Muscle layer of duodenum (tissue), 2 donors: ENCODE results near the gene LRRC4C.

ENCODE experiments used
- H3K27ac ChIP-seq: one replicate; pipeline ENCODE4 v1.7.0; 2013; ENCODE audit warnings: mild to moderate bottlenecking, low read length
- H3K27me3 ChIP-seq: one replicate; pipeline ENCODE4 v1.7.0; 2013; ENCODE audit warnings: low read depth, mild to moderate bottlenecking, control low read depth, low read length
- H3K36me3 ChIP-seq, 2 donors: one replicate each; pipeline ENCODE4 v1.7.0; 2013; ENCODE audit warnings: low read length in 2 of 2, control low read depth in 1 of 2, mild to moderate bottlenecking in 1 of 2; ENCODE audit not compliant: insufficient read depth in 2 of 2, control insufficient read depth in 1 of 2
- H3K4me1 ChIP-seq, 2 donors: one replicate each; pipeline ENCODE4 v1.7.0; 2013; ENCODE audit warnings: low read length in 2 of 2, mild to moderate bottlenecking in 2 of 2, control low read depth in 1 of 2, moderate library complexity in 1 of 2; ENCODE audit not compliant: insufficient read depth in 2 of 2, control insufficient read depth in 1 of 2
- H3K4me3 ChIP-seq, 2 donors: one replicate each; pipeline ENCODE4 v1.7.0; 2013; ENCODE audit warnings: low read length in 2 of 2, low read depth in 1 of 2, mild to moderate bottlenecking in 1 of 2
- H3K9me3 ChIP-seq, 2 donors: one replicate each; pipeline ENCODE4 v1.7.0; 2013; ENCODE audit warnings: low read length in 2 of 2, control low read depth in 1 of 2, mild to moderate bottlenecking in 1 of 2; ENCODE audit not compliant: control insufficient read depth in 1 of 2
- donor health status: healthy.

Gene LRRC4C

GRCh38 chr11:41389623-41390130, 69.8 kb downstream of the LRRC4C start:
- Histone ChIP-seq H3K9me3 (no peaks in the 10 kb centered on the region), H3K27me3 (no peaks in the 10 kb centered on the region), H3K4me3 (no peak overlapping the region), H3K27ac (no peak overlapping the region), H3K36me3 (no peaks in the 10 kb centered on the region), H3K4me1 (no peaks in the 10 kb centered on the region)

GRCh38 chr11:41384329-41384728, 75.1 kb downstream of the LRRC4C start:
- Histone ChIP-seq H3K4me1 (no peaks in the 10 kb centered on the region), H3K27me3 (no peaks in the 10 kb centered on the region), H3K4me3 (no peak overlapping the region), H3K27ac (no peak overlapping the region), H3K9me3 (no peaks in the 10 kb centered on the region), H3K36me3 (no peaks in the 10 kb centered on the region)

DNA sequence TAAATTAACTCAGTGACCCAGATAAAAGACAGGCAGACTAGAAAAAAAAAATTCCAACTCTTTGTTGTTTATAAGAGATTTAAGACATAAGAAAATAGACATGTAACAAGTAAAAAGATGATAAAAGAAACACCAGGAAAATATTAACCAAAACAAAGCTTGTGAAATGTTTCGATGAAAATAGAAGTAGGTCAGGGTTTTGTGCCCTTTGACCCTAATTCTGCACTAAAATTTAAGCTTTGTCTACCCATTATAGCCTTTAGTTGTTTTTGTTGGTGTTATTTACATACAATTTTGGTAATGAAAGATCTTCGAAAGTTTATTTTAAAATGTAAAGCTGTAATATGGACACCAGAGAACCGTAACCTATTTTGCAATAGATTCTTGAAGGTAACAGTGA, 75.7 kb downstream of the LRRC4C start:
- H3K36me3 ChIP-seq, result no peaks in the 10 kb centered on the region

GRCh38 chr11:41382927-41383326, 76.5 kb downstream of the LRRC4C start:
- Histone ChIP-seq H3K27me3 (no peaks in the 10 kb centered on the region), H3K4me1 (no peaks in the 10 kb centered on the region), H3K27ac (no peak overlapping the region), H3K9me3 (no peaks in the 10 kb centered on the region), H3K4me3 (no peak overlapping the region), H3K36me3 (no peaks in the 10 kb centered on the region)

More for the DNA sequence above, 75.7 kb downstream of the LRRC4C start:
- no peak overlapping the region for H3K4me3 ChIP-seq
- H3K4me1 ChIP-seq, result no peaks in the 10 kb centered on the region
- H3K27me3 ChIP-seq, result no peaks in the 10 kb centered on the region
- H3K27ac ChIP-seq, result no peak overlapping the region
- H3K9me3 ChIP-seq, result no peaks in the 10 kb centered on the region

DNA sequence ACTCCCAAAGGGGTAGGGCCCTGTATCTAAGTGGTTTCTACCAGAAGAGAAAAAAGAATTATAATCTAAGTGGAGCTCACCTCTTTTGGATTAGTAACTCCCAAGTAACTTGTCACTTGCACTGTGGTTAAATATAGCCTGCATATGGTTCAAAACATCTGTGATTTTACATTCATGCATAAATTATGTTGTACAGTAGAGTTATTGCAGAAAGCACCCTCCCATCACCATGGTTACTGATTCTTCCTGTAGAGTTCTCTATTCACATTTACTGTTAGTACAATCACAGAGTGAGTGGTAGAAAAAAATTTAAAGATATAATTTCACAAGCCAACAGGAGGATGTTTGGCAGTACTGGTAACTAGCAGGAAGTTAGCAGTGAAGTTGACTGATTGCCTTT, 80.4 kb downstream of the LRRC4C start:
- no peaks in the 10 kb centered on the region for H3K9me3 ChIP-seq
- H3K27ac ChIP-seq, result no peak overlapping the region
- no peaks in the 10 kb centered on the region for H3K4me1 ChIP-seq
- H3K27me3 ChIP-seq, result no peaks in the 10 kb centered on the region
- no peaks in the 10 kb centered on the region for H3K36me3 ChIP-seq
- no peak overlapping the region for H3K4me3 ChIP-seq

GRCh38 chr11:41377709-41378394, 81.6 kb downstream of the LRRC4C start:
- no peaks in the 10 kb centered on the region for H3K9me3 ChIP-seq
- no peaks in the 10 kb centered on the region for H3K4me1 ChIP-seq
- H3K36me3 ChIP-seq, result no peaks in the 10 kb centered on the region
- no peak overlapping the region for H3K4me3 ChIP-seq
- H3K27ac ChIP-seq, result no peak overlapping the region
- no peaks in the 10 kb centered on the region for H3K27me3 ChIP-seq

GRCh38 chr11:41351825-41352224, 107.6 kb downstream of the LRRC4C start:
- Histone ChIP-seq H3K4me3 (no peak overlapping the region), H3K27ac (no peak overlapping the region), H3K9me3 (no peaks in the 10 kb centered on the region), H3K27me3 (no peaks in the 10 kb centered on the region), H3K36me3 (no peaks in the 10 kb centered on the region), H3K4me1 (no peaks in the 10 kb centered on the region)

DNA sequence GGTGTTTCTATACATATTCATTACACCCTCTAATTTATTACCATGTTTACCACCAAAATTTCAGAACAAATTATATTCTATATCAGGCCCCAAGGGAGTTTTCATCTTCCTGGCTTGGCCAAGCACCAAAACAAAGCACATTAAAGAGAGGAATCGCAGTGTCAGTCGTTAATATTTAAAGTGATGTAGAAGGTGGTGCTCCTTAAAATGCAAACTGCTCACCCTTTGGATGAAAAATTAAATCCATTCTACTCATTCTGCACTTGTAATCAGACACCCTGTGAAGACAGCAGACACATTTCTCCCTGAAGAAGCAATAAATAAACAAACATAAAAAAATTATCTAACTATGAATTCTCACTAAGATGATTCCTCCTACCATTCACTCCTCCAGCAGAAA, 113.4 kb downstream of the LRRC4C start:
- H3K9me3 ChIP-seq, result no peaks in the 10 kb centered on the region
- H3K4me3 ChIP-seq, result no peak overlapping the region
- H3K36me3 ChIP-seq, result no peaks in the 10 kb centered on the region
- no peaks in the 10 kb centered on the region for H3K4me1 ChIP-seq
- no peak overlapping the region for H3K27ac ChIP-seq
- H3K27me3 ChIP-seq, result no peaks in the 10 kb centered on the region

DNA sequence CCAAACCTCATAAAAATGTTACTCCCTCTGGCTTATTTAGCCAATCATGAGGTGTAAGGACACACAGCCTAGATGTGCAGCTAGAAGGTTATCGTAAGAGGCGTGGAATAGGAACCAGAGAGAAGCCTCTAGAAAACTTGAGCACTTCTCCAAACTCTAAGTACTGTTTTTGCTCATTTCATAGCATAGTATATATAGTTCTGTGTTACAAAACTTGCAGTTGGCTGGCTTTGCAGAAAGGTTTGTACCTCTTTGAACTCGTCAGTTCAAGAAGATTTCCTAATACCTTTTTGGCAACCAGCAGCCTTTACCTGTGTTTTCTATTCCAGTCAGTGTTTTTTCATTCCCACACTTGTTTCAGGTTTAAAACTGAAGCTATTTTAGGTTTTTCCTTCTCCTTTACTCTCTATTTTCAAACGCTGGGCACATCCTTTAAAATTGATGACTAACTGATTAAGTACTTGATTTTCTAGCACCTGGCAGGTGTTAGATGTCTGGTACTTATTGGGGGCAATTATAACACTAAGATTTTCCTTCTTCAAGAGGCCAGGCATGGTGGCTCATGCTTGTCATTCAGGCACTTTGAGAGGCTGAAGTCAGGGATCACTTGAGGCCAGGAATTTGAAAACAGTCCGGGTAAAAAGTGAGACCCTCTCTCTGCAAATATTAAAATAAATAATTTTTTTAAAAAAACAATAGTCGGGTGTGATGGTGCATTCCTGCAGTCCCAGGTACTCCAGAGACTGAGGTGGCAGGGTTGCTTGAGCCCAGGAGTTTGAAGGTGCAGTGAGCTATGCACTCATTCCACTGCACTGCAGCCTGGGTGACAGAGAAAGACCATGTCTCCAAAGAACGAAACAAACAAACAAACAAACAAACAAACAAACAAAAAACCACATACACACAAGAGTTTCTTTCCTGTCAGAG, 125.2 kb downstream of the LRRC4C start:
- H3K4me1 ChIP-seq, result no peaks in the 10 kb centered on the region
- no peaks in the 10 kb centered on the region for H3K9me3 ChIP-seq
- H3K27me3 ChIP-seq, result no peaks in the 10 kb centered on the region
- H3K36me3 ChIP-seq, result no peaks in the 10 kb centered on the region
- no peak overlapping the region for H3K27ac ChIP-seq
- H3K4me3 ChIP-seq, result no peak overlapping the region

DNA sequence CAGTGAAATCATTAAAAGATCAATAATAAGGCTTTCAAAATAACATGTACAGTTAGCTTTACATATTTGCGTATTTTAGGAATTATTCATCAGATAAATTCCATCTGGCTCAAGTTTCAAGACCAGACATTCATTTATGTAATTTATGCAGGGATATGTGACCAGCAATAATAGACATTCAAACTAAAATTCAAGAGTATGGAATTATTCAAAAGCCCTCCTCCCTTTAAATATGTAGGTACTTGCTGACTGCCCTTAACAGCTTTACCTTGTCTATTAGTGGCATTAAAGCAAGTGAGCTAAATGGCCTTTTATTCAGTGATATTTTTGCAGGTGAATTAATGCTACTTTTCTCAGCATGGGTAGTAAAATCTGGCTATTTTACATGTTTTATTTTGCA, 126.1 kb downstream of the LRRC4C start:
- H3K4me3 ChIP-seq, result no peak overlapping the region
- no peaks in the 10 kb centered on the region for H3K9me3 ChIP-seq
- H3K36me3 ChIP-seq, result no peaks in the 10 kb centered on the region
- H3K4me1 ChIP-seq, result no peaks in the 10 kb centered on the region
- H3K27me3 ChIP-seq, result no peaks in the 10 kb centered on the region
- H3K27ac ChIP-seq, result no peak overlapping the region

DNA sequence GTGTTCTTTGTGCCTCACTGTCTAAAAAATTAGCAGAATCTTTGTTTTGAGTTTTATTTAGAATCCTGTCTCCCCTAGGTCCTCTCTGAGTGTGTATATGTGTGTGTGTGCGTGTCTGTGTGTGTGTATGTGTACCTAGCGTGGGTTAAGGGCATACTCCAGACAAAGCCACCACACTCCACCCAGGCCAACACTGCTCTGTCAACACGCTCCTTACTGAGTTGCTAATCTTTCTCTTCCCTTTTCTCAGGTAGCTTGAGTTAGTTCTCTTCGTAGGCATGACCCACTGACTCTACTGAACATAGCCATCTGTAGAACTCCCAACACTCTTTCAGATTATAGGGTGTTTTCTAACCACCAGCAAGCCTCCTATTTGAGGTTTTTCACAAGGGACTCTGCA, 131.1 kb downstream of the LRRC4C start:
- no peak overlapping the region for H3K4me3 ChIP-seq
- no peaks in the 10 kb centered on the region for H3K36me3 ChIP-seq
- H3K9me3 ChIP-seq, result no peaks in the 10 kb centered on the region
- H3K27ac ChIP-seq, result no peak overlapping the region
- H3K4me1 ChIP-seq, result no peaks in the 10 kb centered on the region
- no peaks in the 10 kb centered on the region for H3K27me3 ChIP-seq
